ENCODE data around the gene SLC35B2.

DNA sequence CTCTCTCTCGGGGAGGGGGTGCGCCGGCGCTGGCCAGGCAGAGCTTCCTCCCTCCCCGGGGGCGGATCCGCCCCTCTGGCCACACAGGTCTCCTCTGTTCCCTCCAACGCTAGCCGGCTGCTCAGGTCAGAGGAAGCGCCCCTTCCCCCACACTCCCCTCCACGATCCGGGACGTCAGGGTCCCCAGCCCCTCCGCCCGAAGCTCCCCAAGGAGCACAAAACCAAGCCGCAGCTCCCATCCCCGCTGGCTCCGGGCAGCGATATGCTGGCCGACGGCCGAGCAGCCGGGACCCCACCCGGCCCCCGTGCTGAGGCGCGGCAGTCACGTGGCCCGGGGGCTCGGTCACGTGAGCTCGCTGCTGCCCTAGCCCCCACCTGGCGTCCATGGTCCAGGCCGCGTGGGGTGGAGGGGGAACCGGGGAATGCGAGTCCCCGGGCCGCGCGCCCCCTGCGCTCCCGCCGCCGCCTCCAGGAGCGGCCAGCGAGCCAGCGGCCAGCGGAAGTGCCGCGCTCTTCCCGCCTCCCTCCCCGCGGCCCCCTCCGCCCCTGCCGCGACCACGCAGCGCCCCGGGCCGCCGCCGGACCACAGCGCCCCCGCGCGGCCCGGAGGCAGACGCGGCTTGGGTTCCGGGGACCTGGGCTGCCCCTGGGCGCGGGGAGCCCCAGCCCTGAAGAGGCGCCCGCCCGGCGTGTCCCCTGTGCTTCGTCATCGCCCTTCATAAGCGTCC lies at the start of gene SLC35B2:
- TF ChIP-seq CTCF (IDR thresholded peaks at IDR 0.05) (peak; percentile 39 to 93 (median 89)), POLR2A (IDR thresholded peaks at IDR 0.05) (peak; percentile 63 to 79 (median 70))

Measured in body of pancreas (tissue), 4 donors.